Caco-2 (cell line): ENCODE measurements around the gene LRRN4. TPM values are rescaled to one million over a fixed set of nuclear protein-coding genes. Genes with fewer than 3 reads are reported as not detected.

Experiments used
- BruUV-seq: library from RNA; stranded (reverse); fragments of 400-500 nt; replicated peaks from 2 replicates; lab custom pipeline; 2021; lab: Mats Ljungman, UMichigan
- CTCF ChIA-PET: fragments of 300-600 bp; sonication (Branson Sonifier 250); formaldehyde crosslinking; loops from one replicate; lab custom pipeline; 2022; ENCODE audit warnings: antibody characterized with exemption; lab: Charles Lee
- POLR2A ChIA-PET: fragments of 300-600 bp; sonication (Branson Sonifier 250); formaldehyde crosslinking; loops from one replicate; lab custom pipeline; 2022; ENCODE audit warnings: antibody characterized with exemption; lab: Charles Lee
- DNase-seq, 2 experiments: peaks; one replicate each; pipeline versions ENCODE4 v3.0.0 to v3.0.0-alpha.2; 2020 to 2022
- H3K27me3 ChIP-seq: replicated peaks from 2 replicates; pipeline ENCODE4 v1.6.0; 2011; ENCODE audit warnings: low read length; ENCODE audit not compliant: control insufficient read depth, insufficient read depth
- H3K36me3 ChIP-seq: 2 replicates; pipeline ENCODE4 v1.5.1; 2011; ENCODE audit warnings: low read length; ENCODE audit not compliant: control insufficient read depth, insufficient read depth
- H3K4me1 ChIP-seq: fragments of 250-450 bp; sonication (Bioruptor Pico); 2 replicates; pipeline ENCODE4 v1.5.1; 2020; ENCODE audit warnings: mild to moderate bottlenecking
- H3K4me3 ChIP-seq: 2 replicates; pipeline ENCODE4 v1.5.1; 2011; ENCODE audit warnings: low read depth, mild to moderate bottlenecking, control low read depth, low read length
- H3K9me3 ChIP-seq: fragments of 250-450 bp; sonication (Bioruptor Pico); 2 replicates; pipeline ENCODE4 v1.5.1; 2020; ENCODE audit warnings: mild to moderate bottlenecking, moderate library complexity
- H3K27ac Mint-ChIP-seq: one replicate; pipeline ENCODE4 v1.8.0; 2022; ENCODE audit warnings: mixed read lengths; ENCODE audit not compliant: unreplicated experiment
- H3K27me3 Mint-ChIP-seq: one replicate; pipeline ENCODE4 v1.8.0; 2022; ENCODE audit warnings: mixed read lengths; ENCODE audit not compliant: insufficient read depth, unreplicated experiment
- H3K36me3 Mint-ChIP-seq: one replicate; pipeline ENCODE4 v1.8.0; 2022; ENCODE audit warnings: mild to moderate bottlenecking, mixed read lengths; ENCODE audit not compliant: insufficient read depth, unreplicated experiment
- H3K4me1 Mint-ChIP-seq: one replicate; pipeline ENCODE4 v1.8.0; 2022; ENCODE audit warnings: low read depth, mixed read lengths; ENCODE audit not compliant: unreplicated experiment
- H3K4me3 Mint-ChIP-seq: one replicate; pipeline ENCODE4 v1.8.0; 2022; ENCODE audit warnings: mild to moderate bottlenecking, moderate library complexity, mixed read lengths; ENCODE audit not compliant: unreplicated experiment
- H3K9me3 Mint-ChIP-seq: one replicate; pipeline ENCODE4 v1.8.0; 2022; ENCODE audit warnings: mixed read lengths; ENCODE audit not compliant: unreplicated experiment
- CTCF ChIP-seq, 2 experiments: fragments of 200-600 bp in 1 of 2; IDR thresholded peaks; 1 replicate in 1 of 2; 2 replicates in 1 of 2; pipeline versions ENCODE4 v1.5.1 to v1.8.0; 2011 to 2022; ENCODE audit warnings: antibody characterized with exemption in 1 of 2, control low read depth in 1 of 2, inconsistent platforms in 1 of 2, low read depth in 1 of 2, low read length in 1 of 2, mild to moderate bottlenecking in 1 of 2, moderate library complexity in 1 of 2; ENCODE audit not compliant: insufficient read depth in 1 of 2, severe bottlenecking in 1 of 2, unreplicated experiment in 1 of 2
- intact Hi-C: fragments of 100-400 bp; cut with micrococcal nuclease; formaldehyde crosslinking; loops from one replicate; pipeline ENCODE4 v1.10.0; 2022; ENCODE audit not compliant: unreplicated experiment
- total RNA-seq: library from RNA; stranded (reverse); gene quantifications from 2 replicates; pipeline ENCODE4 v1.2.3, GENCODE V29; 2022

LRRN4 gene
- total RNA-seq, 1 experiment from 2014 or later = 17.9 TPM

- TF ChIP-seq CTCF (IDR thresholded peaks at IDR 0.05; ENCODE audit: insufficient read depth in 1 of 2, low read depth in 1 of 2, low read length in 1 of 2, severe bottlenecking in 1 of 2, unreplicated experiment in 1 of 2) = no peak
- Histone ChIP-seq H3K27me3 (no peaks in the 10 kb centered on the region), H3K4me3 (no peak overlapping the region), H3K36me3 (peaks cover 2% of the 10 kb centered on the region; the same call in 1 of the 2 replicates), H3K9me3 (no peaks in the 10 kb centered on the region), H3K4me1 (no peaks in the 10 kb centered on the region)
- Mint-ChIP-seq H3K27me3 (no peaks in the 10 kb centered on the region), H3K27ac (no peak overlapping the region), H3K4me1 (no peaks in the 10 kb centered on the region), H3K9me3 (no peaks in the 10 kb centered on the region), H3K36me3 (peaks cover 28% of the 10 kb centered on the region), H3K4me3 (no peak overlapping the region)
- no TSS peak for BruUV-seq
- intact Hi-C loops = no loop called here
- CTCF ChIA-PET = no interaction called here
- POLR2A ChIA-PET = no interaction called here
- DNase-seq = no peak
Measured at GRCh38 chr20:5999783-6000182, 54.1 kb downstream of the LRRN4 start.

GRCh38 chr20:5996765-5997164 lies 57.1 kb downstream of the LRRN4 start:
- Mint-ChIP-seq H3K4me3 (no peak overlapping the region), H3K36me3 (peaks cover 35% of the 10 kb centered on the region), H3K27ac (no peak overlapping the region), H3K27me3 (no peaks in the 10 kb centered on the region), H3K9me3 (no peaks in the 10 kb centered on the region), H3K4me1 (no peaks in the 10 kb centered on the region)
- Histone ChIP-seq H3K36me3 (peaks cover 2% of the 10 kb centered on the region; the same call in 1 of the 2 replicates), H3K27me3 (no peaks in the 10 kb centered on the region), H3K4me1 (peaks cover 2% of the 10 kb centered on the region), H3K4me3 (no peak overlapping the region), H3K9me3 (no peaks in the 10 kb centered on the region)
- ChIA-PET CTCF (no interaction called here), POLR2A (no interaction called here)
- peak in 1 of 2 experiments; percentile 42 for DNase-seq
- intact Hi-C loops = no loop called here
- no TSS peak for BruUV-seq
- TF ChIP-seq CTCF (IDR thresholded peaks at IDR 0.05; ENCODE audit: insufficient read depth in 1 of 2, low read depth in 1 of 2, low read length in 1 of 2, severe bottlenecking in 1 of 2, unreplicated experiment in 1 of 2) = no peak

- peaks cover 13% of the 10 kb centered on the region for H3K4me1 ChIP-seq
- no peaks in the 10 kb centered on the region for H3K27me3 ChIP-seq
- intact Hi-C loops = no loop called here
- Mint-ChIP-seq H3K36me3 (peaks cover 55% of the 10 kb centered on the region), H3K4me1 (no peaks in the 10 kb centered on the region), H3K27me3 (no peaks in the 10 kb centered on the region), H3K4me3 (no peak overlapping the region), H3K27ac (peak overlapping the region; percentile 0), H3K9me3 (no peaks in the 10 kb centered on the region)
- peaks cover 2% of the 10 kb centered on the region; the same call in 1 of the 2 replicates for H3K36me3 ChIP-seq
- H3K4me3 ChIP-seq = no peak overlapping the region
- ChIA-PET POLR2A (no interaction called here), CTCF (interaction anchor here (1.0 kb wide), 1 partner anchor 463 kb away, joined by 3 read pairs; no protein-coding TSS in a partner anchor)
- BruUV-seq = no TSS peak
- no peak for TF ChIP-seq CTCF (IDR thresholded peaks at IDR 0.05; ENCODE audit: insufficient read depth in 1 of 2, low read depth in 1 of 2, low read length in 1 of 2, severe bottlenecking in 1 of 2, unreplicated experiment in 1 of 2)
- DNase-seq = no peak
- no peaks in the 10 kb centered on the region for H3K9me3 ChIP-seq
Measured at GRCh38 chr20:5991623-5992441, 62.0 kb downstream of the LRRN4 start.
